VCaP (cell line): ENCODE data around the gene GALNT5.
"Not testable (repeated sequence)": the region's sequence is repeated elsewhere in the genome, so short reads cannot be mapped to it uniquely, and the experiment has no call there.

Experiments
- H3K27ac ChIP-seq: fragments of 450-650 bp; 2 replicates; pipeline ENCODE4 v1.5.1; 2017
- CTCF ChIP-seq: fragments of 450-650 bp; conservative IDR thresholded peaks from 2 replicates; pipeline ENCODE4 v1.5.1; 2017; ENCODE audit warnings: mild to moderate bottlenecking, moderate library complexity

Gene GALNT5

GRCh38 chr2:157329524-157329923, 72.0 kb downstream of the GALNT5 start:
- TF ChIP-seq CTCF, result no peak
- peak overlapping the region; percentile 70 for H3K27ac ChIP-seq

- no peak overlapping the region for H3K27ac ChIP-seq
- TF ChIP-seq CTCF, result no peak
These were observed 76.0 kb downstream of the GALNT5 start for GRCh38 chr2:157333304-157334047.

- TF ChIP-seq CTCF, result no peak
- H3K27ac ChIP-seq, result no peak overlapping the region
These were observed 76.8 kb downstream of the GALNT5 start for GRCh38 chr2:157334335-157334734.

- no peak overlapping the region for H3K27ac ChIP-seq
- TF ChIP-seq CTCF, result no peak
These were observed 77.3 kb downstream of the GALNT5 start for GRCh38 chr2:157334797-157335196.

- H3K27ac ChIP-seq, result no peak overlapping the region
- peak; percentile 81 for TF ChIP-seq CTCF
These were observed 78.9 kb downstream of the GALNT5 start for GRCh38 chr2:157336137-157337010.

GRCh38 chr2:157337978-157338377, 80.5 kb downstream of the GALNT5 start:
- H3K27ac ChIP-seq, result no peak overlapping the region
- TF ChIP-seq CTCF, result no peak

- TF ChIP-seq CTCF, result no peak
- H3K27ac ChIP-seq, result no peak overlapping the region
These were observed 82.6 kb downstream of the GALNT5 start for GRCh38 chr2:157339965-157340655.

GRCh38 chr2:157341381-157341780, 83.9 kb downstream of the GALNT5 start:
- H3K27ac ChIP-seq, result not testable (repeated sequence)
